Esophagus squamous epithelium (tissue), 5 donors: ENCODE measurements around the gene FGF14. TPM values are rescaled to one million over a fixed set of nuclear protein-coding genes. Genes with fewer than 3 reads are reported as not detected.

Source experiments
- DNase-seq: peaks from one replicate; lab custom pipeline; 2025; lab: John Stamatoyannopoulos, UW
- H3K27ac ChIP-seq, 4 donors: fragments of 200-600 bp; sonication (generic); one replicate each; pipeline ENCODE4 v1.5.1; 2016 to 2019; ENCODE audit warnings: mild to moderate bottlenecking in 1 of 4
- H3K27me3 ChIP-seq, 4 donors: fragments of 200-600 bp; sonication (generic); 1 replicate in 3 of 4; 2 replicates in 1 of 4; pipeline versions ENCODE4 v1.5.1 to v1.6.0; 2017 to 2021; ENCODE audit warnings: antibody characterized with exemption in 1 of 4
- H3K36me3 ChIP-seq, 3 donors: fragments of 200-600 bp; sonication (generic); one replicate each; pipeline ENCODE4 v1.5.1; 2016 to 2019
- H3K4me1 ChIP-seq, 3 donors: fragments of 200-600 bp; sonication (generic); one replicate each; pipeline ENCODE4 v1.5.1; 2017 to 2019
- H3K4me3 ChIP-seq, 4 donors: fragments of 200-600 bp; sonication (generic); 1 replicate in 3 of 4; 2 replicates in 1 of 4; pipeline ENCODE4 v1.5.1; 2016 to 2019; ENCODE audit warnings: mild to moderate bottlenecking in 2 of 4, moderate library complexity in 1 of 4
- H3K9me3 ChIP-seq, 3 donors: fragments of 200-600 bp; sonication (generic); one replicate each; pipeline ENCODE4 v1.5.1; 2016 to 2019
- CTCF ChIP-seq, 6 experiments: fragments of 450-650 bp in 4 of 6; fragments of 200-600 bp in 2 of 6; sonication (generic) in 2 of 6; IDR thresholded peaks; one replicate each; pipeline ENCODE4 v1.5.1; 2016 to 2019; ENCODE audit warnings: antibody characterized with exemption in 6 of 6, mild to moderate bottlenecking in 4 of 6, moderate library complexity in 4 of 6
- POLR2A ChIP-seq, 4 donors: fragments of 450-650 bp; IDR thresholded peaks; one replicate each; pipeline ENCODE4 v1.6.1; 2017; ENCODE audit warnings: antibody characterized with exemption in 4 of 4, mild to moderate bottlenecking in 4 of 4, moderate library complexity in 3 of 4
- WGBS, 2 donors: methylation state at CpG; one replicate each; pipeline ENCODE4 v1.1.5; 2018; 5-methylcytosine and 5-hydroxymethylcytosine counted together
- intact Hi-C: fragments of 100-400 bp; cut with DNase I; formaldehyde crosslinking; loops from one replicate; pipeline ENCODE4 v1.15.0; 2022
- total RNA-seq, 4 donors: library from RNA; depleted of rRNA; stranded (reverse); fragments of >200 nt; gene quantifications; one replicate each; pipeline ENCODE4 v1.1.0, GENCODE V29; 2016
- donor health status: DM: yes; HTN: yes; CAD: no.

The FGF14 gene
- total RNA-seq, result 1 to 10 TPM in 2 of 4 donors, under 1 TPM in 2; 0.11 to 4.2 (median 1.0) TPM

- 3 to 5% methylated on average over 6 of the region's 6 CpGs for WGBS, 2 donors
- Histone ChIP-seq H3K27ac (peak within 1 kb of the TSS in 3 of 4 donors; percentile 65 to 80 (median 79)), H3K36me3 (no peaks in the 10 kb centered on the region), H3K4me3 (peak within 1 kb of the TSS; percentile 52 to 80 (median 60)), H3K9me3 (no peaks in the 10 kb centered on the region), H3K4me1 (peaks cover 15 to 35% (median 26%) of the 10 kb centered on the region in 3 donors), H3K27me3 (peaks cover 0 to 30% (median 0%) of the 10 kb centered on the region in 4 donors)
- no peak for DNase-seq
- no peak for TF ChIP-seq CTCF (IDR thresholded peaks at IDR 0.05)
- no peak for TF ChIP-seq POLR2A (IDR thresholded peaks at IDR 0.05)
- intact Hi-C loops, result no loop called here
Observed at GRCh38 chr13:102401766-102402165, at the start of gene FGF14. FGF14 (minus strand) TSS chr13:102402048.

- WGBS, 2 donors, result 91% methylated on average over 1 of the region's 1 CpG; no CpG with 5 or more reads in 1 of the 2 donors
- H3K4me3 ChIP-seq, result no peak overlapping the region
- H3K27me3 ChIP-seq, result no peaks in the 10 kb centered on the region
- peaks cover 0 to 28% (median 0%) of the 10 kb centered on the region in 3 donors for H3K4me1 ChIP-seq
- intact Hi-C loops, result no loop called here
- no peaks in the 10 kb centered on the region for H3K36me3 ChIP-seq
- TF ChIP-seq CTCF (IDR thresholded peaks at IDR 0.05) (no peak), POLR2A (IDR thresholded peaks at IDR 0.05) (no peak)
- H3K27ac ChIP-seq, result no peak overlapping the region
- no peak for DNase-seq
- no peaks in the 10 kb centered on the region for H3K9me3 ChIP-seq
Observed at GRCh38 chr13:102443249-102443648, 41.4 kb upstream of the FGF14 start.

GRCh38 chr13:102441085-102441484 is 39.2 kb upstream of the FGF14 start:
- TF ChIP-seq CTCF (IDR thresholded peaks at IDR 0.05), result no peak
- no peak for TF ChIP-seq POLR2A (IDR thresholded peaks at IDR 0.05)
- Histone ChIP-seq H3K27ac (no peak overlapping the region), H3K4me1 (peaks cover 0 to 28% (median 0%) of the 10 kb centered on the region in 3 donors), H3K9me3 (no peaks in the 10 kb centered on the region), H3K4me3 (no peak overlapping the region), H3K27me3 (no peaks in the 10 kb centered on the region), H3K36me3 (no peaks in the 10 kb centered on the region)
- intact Hi-C loops, result no loop called here
- DNase-seq, result no peak

- Histone ChIP-seq H3K4me3 (no peak overlapping the region), H3K36me3 (no peaks in the 10 kb centered on the region), H3K27me3 (no peaks in the 10 kb centered on the region), H3K27ac (peak overlapping the region in 1 of 4 donors; percentile 3), H3K9me3 (no peaks in the 10 kb centered on the region), H3K4me1 (peaks cover 0 to 28% (median 0%) of the 10 kb centered on the region in 3 donors)
- no peak for DNase-seq
- intact Hi-C loops, result no loop called here
- no peak for TF ChIP-seq POLR2A (IDR thresholded peaks at IDR 0.05)
- no peak for TF ChIP-seq CTCF (IDR thresholded peaks at IDR 0.05)
- 33 to 38% methylated on average over 2 of the region's 2 CpGs for WGBS, 2 donors
Observed at GRCh38 chr13:102440259-102440936, 38.5 kb upstream of the FGF14 start.

GRCh38 chr13:102422690-102423089 is 20.8 kb upstream of the FGF14 start:
- Histone ChIP-seq H3K4me3 (no peak overlapping the region), H3K27me3 (no peaks in the 10 kb centered on the region), H3K9me3 (peaks cover 0 to 30% (median 0%) of the 10 kb centered on the region in 3 donors), H3K27ac (no peak overlapping the region), H3K36me3 (no peaks in the 10 kb centered on the region), H3K4me1 (no peaks in the 10 kb centered on the region)
- intact Hi-C loops, result no loop called here
- no peak for TF ChIP-seq CTCF (IDR thresholded peaks at IDR 0.05)
- TF ChIP-seq POLR2A (IDR thresholded peaks at IDR 0.05), result no peak
- WGBS, 2 donors, result 67 to 78% methylated on average over 2 of the region's 2 CpGs
- DNase-seq, result no peak
